OCI-LY7 (cell line): Measurements from ENCODE around the gene ANK3.

Experiments
- EZH2phosphoT487 ChIP-seq: fragments of 200-600 bp; sonication (generic); IDR thresholded peaks from 2 replicates; pipeline ENCODE4 v1.6.1; 2018; ENCODE audit warnings: low read depth, borderline replicate concordance, mild to moderate bottlenecking, mixed run types, antibody characterized with exemption, low read length, moderate library complexity, mixed read lengths
- TF ChIP-seq, protein P1 (sequence below): fragments of 200-600 bp; sonication (generic); conservative IDR thresholded peaks from 2 replicates; pipeline ENCODE4 v1.5.1; 2014; ENCODE audit warnings: mild to moderate bottlenecking, antibody characterized with exemption, low read length, moderate library complexity, mixed read lengths

GRCh38 chr10:60291344-60291930 is 98.2 kb downstream of the ANK3 start:
- TF ChIP-seq, protein P1, sequence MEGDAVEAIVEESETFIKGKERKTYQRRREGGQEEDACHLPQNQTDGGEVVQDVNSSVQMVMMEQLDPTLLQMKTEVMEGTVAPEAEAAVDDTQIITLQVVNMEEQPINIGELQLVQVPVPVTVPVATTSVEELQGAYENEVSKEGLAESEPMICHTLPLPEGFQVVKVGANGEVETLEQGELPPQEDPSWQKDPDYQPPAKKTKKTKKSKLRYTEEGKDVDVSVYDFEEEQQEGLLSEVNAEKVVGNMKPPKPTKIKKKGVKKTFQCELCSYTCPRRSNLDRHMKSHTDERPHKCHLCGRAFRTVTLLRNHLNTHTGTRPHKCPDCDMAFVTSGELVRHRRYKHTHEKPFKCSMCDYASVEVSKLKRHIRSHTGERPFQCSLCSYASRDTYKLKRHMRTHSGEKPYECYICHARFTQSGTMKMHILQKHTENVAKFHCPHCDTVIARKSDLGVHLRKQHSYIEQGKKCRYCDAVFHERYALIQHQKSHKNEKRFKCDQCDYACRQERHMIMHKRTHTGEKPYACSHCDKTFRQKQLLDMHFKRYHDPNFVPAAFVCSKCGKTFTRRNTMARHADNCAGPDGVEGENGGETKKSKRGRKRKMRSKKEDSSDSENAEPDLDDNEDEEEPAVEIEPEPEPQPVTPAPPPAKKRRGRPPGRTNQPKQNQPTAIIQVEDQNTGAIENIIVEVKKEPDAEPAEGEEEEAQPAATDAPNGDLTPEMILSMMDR = no peak
- no peak for TF ChIP-seq EZH2phosphoT487
